Astrocyte (in vitro differentiated cells and primary cell): Measurements from ENCODE around the gene USP15.
"Not testable (repeated sequence)": the region's sequence is repeated elsewhere in the genome, so short reads cannot be mapped to it uniquely, and the experiment has no call there.

Source experiments
- CTCF ChIP-seq: IDR thresholded peaks from 2 replicates; pipeline ENCODE4 v1.5.1; 2011; ENCODE audit warnings: low read depth, mild to moderate bottlenecking, inconsistent platforms, low read length, moderate library complexity; ENCODE audit not compliant: insufficient read depth
- EZH2 ChIP-seq: IDR thresholded peaks from 2 replicates; pipeline ENCODE4 v1.6.1; 2012; ENCODE audit warnings: mild to moderate bottlenecking, low read length, inconsistent platforms; ENCODE audit not compliant: insufficient read depth

- not testable (repeated sequence) for TF ChIP-seq CTCF, EZH2
These were observed 104.5 kb downstream of the USP15 start for GRCh38 chr12:62364697-62365096.
